NCI-H187 (cell line): Measurements from ENCODE around the gene THOC5.
"Not testable (repeated sequence)": the region's sequence is repeated elsewhere in the genome, so short reads cannot be mapped to it uniquely, and the experiment has no call there.

Experiments used
- DNase-seq, 2 experiments: peaks; one replicate each; lab custom pipeline; 2025; lab: John Stamatoyannopoulos, UW

The THOC5 gene

GRCh38 chr22:29510542-29510941 is 43.0 kb downstream of the THOC5 start:
- no peak for DNase-seq

GRCh38 chr22:29509815-29510214 is 43.7 kb downstream of the THOC5 start:
- DNase-seq, result no peak

- DNase-seq, result no peak
These were observed 44.3 kb downstream of the THOC5 start for GRCh38 chr22:29509298-29509697.

- DNase-seq, result no peak
These were observed 49.7 kb downstream of the THOC5 start for GRCh38 chr22:29503811-29504372.

GRCh38 chr22:29499852-29500251 is 53.7 kb downstream of the THOC5 start:
- DNase-seq, result no peak

- DNase-seq, result no peak
These were observed 59.9 kb downstream of the THOC5 start for GRCh38 chr22:29493636-29494035.

- DNase-seq, result no peak
These were observed 62.5 kb downstream of the THOC5 start for GRCh38 chr22:29491012-29491411.

- DNase-seq, result not testable (repeated sequence)
These were observed 64.3 kb downstream of the THOC5 start for GRCh38 chr22:29489127-29489780.

GRCh38 chr22:29487426-29487986 is 66.1 kb downstream of the THOC5 start:
- no peak for DNase-seq

GRCh38 chr22:29485448-29485847 is 68.1 kb downstream of the THOC5 start:
- DNase-seq, result no peak

- no peak for DNase-seq
These were observed 68.9 kb downstream of the THOC5 start for GRCh38 chr22:29484642-29485041.

GRCh38 chr22:29483254-29483653 is 70.3 kb downstream of the THOC5 start:
- DNase-seq, result no peak

- DNase-seq, result no peak
These were observed 70.8 kb downstream of the THOC5 start for GRCh38 chr22:29482726-29483125.

- no peak for DNase-seq
These were observed 71.3 kb downstream of the THOC5 start for GRCh38 chr22:29482253-29482652.

GRCh38 chr22:29481265-29482000 is 72.1 kb downstream of the THOC5 start:
- no peak for DNase-seq

- DNase-seq, result no peak
These were observed 72.9 kb downstream of the THOC5 start for GRCh38 chr22:29480512-29481264.

GRCh38 chr22:29480262-29480511 is 73.4 kb downstream of the THOC5 start:
- DNase-seq, result no peak

- DNase-seq, result no peak
These were observed 73.9 kb downstream of the THOC5 start, which contains the start of gene NEFH for GRCh38 chr22:29479417-29480261. Gene NEFH, plus strand, starts transcription at chr22:29480218. Its CDS starts 45 bp downstream, at chr22:29480263.

GRCh38 chr22:29478326-29479276 is 75.0 kb downstream of the THOC5 start:
- DNase-seq, result no peak

- no peak for DNase-seq
These were observed 75.7 kb downstream of the THOC5 start for GRCh38 chr22:29477723-29478318.
